Activated T-helper 1 cell treated with Interleukin-2 at 50 U/mL for 16 hours (primary cell): ENCODE measurements around the gene SLC22A7.
"Not testable (repeated sequence)": the region's sequence is repeated elsewhere in the genome, so short reads cannot be mapped to it uniquely, and the experiment has no call there.

Experiments
- DNase-seq: peaks from one replicate; pipeline ENCODE4 v3.0.0-alpha.2; 2020; ENCODE audit warnings: low read depth

Gene SLC22A7

GRCh38 chr6:43338243-43338642, 40.2 kb downstream of the SLC22A7 start:
- DNase-seq: no peak

GRCh38 chr6:43339168-43339567, 41.1 kb downstream of the SLC22A7 start:
- no peak for DNase-seq

- not testable (repeated sequence) for DNase-seq
Measured at GRCh38 chr6:43346243-43346642, 48.2 kb downstream of the SLC22A7 start.

GRCh38 chr6:43347021-43347420, 49.0 kb downstream of the SLC22A7 start:
- no peak for DNase-seq

- no peak for DNase-seq
Measured at GRCh38 chr6:43347444-43347843, 49.4 kb downstream of the SLC22A7 start.

- DNase-seq: not testable (repeated sequence)
Measured at GRCh38 chr6:43351951-43352350, 53.9 kb downstream of the SLC22A7 start.
